Effector memory CD4-positive, alpha-beta T cell (primary cell): ENCODE measurements around the gene PGGHG.
"Not testable (repeated sequence)": the region's sequence is repeated elsewhere in the genome, so short reads cannot be mapped to it uniquely, and the experiment has no call there.

Experiments used
- DNase-seq, 3 donors: peaks; one replicate each; pipeline ENCODE4 v3.0.0-alpha.2; 2020
- H3K27ac ChIP-seq: 2 replicates; pipeline ENCODE4 v1.7.0; 2013; ENCODE audit warnings: mild to moderate bottlenecking, low read length, moderate library complexity; ENCODE audit not compliant: insufficient read depth, poor library complexity, severe bottlenecking
- H3K27me3 ChIP-seq: replicated peaks from 2 replicates; pipeline ENCODE4 v1.7.0; 2013; ENCODE audit warnings: mild to moderate bottlenecking, low read length; ENCODE audit not compliant: insufficient read depth, control insufficient read depth, poor library complexity, severe bottlenecking
- H3K36me3 ChIP-seq: 2 replicates; pipeline ENCODE4 v1.7.0; 2013; ENCODE audit warnings: mild to moderate bottlenecking, low read length, moderate library complexity; ENCODE audit not compliant: control insufficient read depth, insufficient read depth
- H3K4me1 ChIP-seq: 2 replicates; pipeline ENCODE4 v1.7.0; 2013; ENCODE audit warnings: low read length, mild to moderate bottlenecking; ENCODE audit not compliant: control insufficient read depth, insufficient read depth, poor library complexity, severe bottlenecking
- H3K4me3 ChIP-seq: 2 replicates; pipeline ENCODE4 v1.7.0; 2013; ENCODE audit warnings: low read length, low read depth, mild to moderate bottlenecking; ENCODE audit not compliant: insufficient read depth, poor library complexity, severe bottlenecking
- H3K9me3 ChIP-seq: 2 replicates; pipeline ENCODE4 v1.7.0; 2013; ENCODE audit warnings: mild to moderate bottlenecking, low read length, moderate library complexity; ENCODE audit not compliant: control insufficient read depth

Gene PGGHG

GRCh38 chr11:315051-315481 is 26.1 kb downstream of the PGGHG start:
- Histone ChIP-seq H3K27me3 (no peaks in the 10 kb centered on the region), H3K4me1 (peaks cover 29% of the 10 kb centered on the region), H3K27ac (peak overlapping the region; percentile 77), H3K4me3 (peak overlapping the region; percentile 87), H3K9me3 (no peaks in the 10 kb centered on the region), H3K36me3 (peaks cover 7% of the 10 kb centered on the region)
- DNase-seq = no peak

GRCh38 chr11:315516-315994 is 26.6 kb downstream of the PGGHG start:
- H3K27me3 ChIP-seq = no peaks in the 10 kb centered on the region
- peak overlapping the region; percentile 87 for H3K4me3 ChIP-seq
- peak overlapping the region; percentile 77 for H3K27ac ChIP-seq
- no peak for DNase-seq
- peaks cover 29% of the 10 kb centered on the region for H3K4me1 ChIP-seq
- H3K36me3 ChIP-seq = peaks cover 7% of the 10 kb centered on the region
- H3K9me3 ChIP-seq = no peaks in the 10 kb centered on the region

- peaks cover 7% of the 10 kb centered on the region for H3K36me3 ChIP-seq
- no peaks in the 10 kb centered on the region for H3K27me3 ChIP-seq
- peak overlapping the region; percentile 77 for H3K27ac ChIP-seq
- DNase-seq = peak in 1 of 3 donors; percentile 26
- H3K9me3 ChIP-seq = no peaks in the 10 kb centered on the region
- peaks cover 29% of the 10 kb centered on the region for H3K4me1 ChIP-seq
- H3K4me3 ChIP-seq = peak overlapping the region; percentile 87
Observed at GRCh38 chr11:316031-316701, 27.2 kb downstream of the PGGHG start.

- H3K36me3 ChIP-seq = peaks cover 7% of the 10 kb centered on the region
- DNase-seq = no peak
- H3K4me1 ChIP-seq = peaks cover 26% of the 10 kb centered on the region
- peak overlapping the region; percentile 87 for H3K4me3 ChIP-seq
- H3K9me3 ChIP-seq = no peaks in the 10 kb centered on the region
- no peaks in the 10 kb centered on the region for H3K27me3 ChIP-seq
- peak overlapping the region; percentile 77 for H3K27ac ChIP-seq
Observed at GRCh38 chr11:316891-317301, 28.0 kb downstream of the PGGHG start.

GRCh38 chr11:317668-318404 is 28.9 kb downstream of the PGGHG start:
- not testable (repeated sequence) for DNase-seq, H3K9me3 ChIP-seq, H3K27me3 ChIP-seq, H3K36me3 ChIP-seq
- Histone ChIP-seq H3K4me1 (peaks cover 17% of the 10 kb centered on the region), H3K4me3 (peak overlapping the region; percentile 87), H3K27ac (peak overlapping the region; percentile 77)

- H3K9me3 ChIP-seq, H3K36me3 ChIP-seq, H3K4me1 ChIP-seq, H3K27me3 ChIP-seq, DNase-seq: not testable (repeated sequence)
- H3K27ac ChIP-seq = peak overlapping the region; percentile 58
- H3K4me3 ChIP-seq = peak overlapping the region; percentile 39
Observed at GRCh38 chr11:318405-319120, 29.6 kb downstream of the PGGHG start.

GRCh38 chr11:319121-319887 is 30.4 kb downstream of the PGGHG start:
- not testable (repeated sequence) for H3K36me3 ChIP-seq, H3K4me1 ChIP-seq, DNase-seq, H3K27me3 ChIP-seq, H3K9me3 ChIP-seq
- Histone ChIP-seq H3K4me3 (peak overlapping the region; percentile 39), H3K27ac (peak overlapping the region; percentile 58)

GRCh38 chr11:319888-320273 is 31.0 kb downstream of the PGGHG start:
- peak overlapping the region; percentile 39 for H3K4me3 ChIP-seq
- H3K36me3 ChIP-seq, H3K9me3 ChIP-seq, DNase-seq, H3K27me3 ChIP-seq: not testable (repeated sequence)
- H3K4me1 ChIP-seq = peaks cover 13% of the 10 kb centered on the region
- H3K27ac ChIP-seq = peak overlapping the region; percentile 58

GRCh38 chr11:324156-324555 is 35.2 kb downstream of the PGGHG start:
- Histone ChIP-seq H3K4me1 (peaks cover 25% of the 10 kb centered on the region), H3K4me3 (no peak overlapping the region), H3K27ac (no peak overlapping the region), H3K36me3 (no peaks in the 10 kb centered on the region), H3K9me3 (no peaks in the 10 kb centered on the region), H3K27me3 (no peaks in the 10 kb centered on the region)
- DNase-seq = no peak
